Activated CD4-positive, alpha-beta T cell treated with anti-CD3 and anti-CD28 coated beads for 48 hours (primary cell): ENCODE measurements around the gene RRP1.

Experiments used
- DNase-seq: peaks from one replicate; pipeline ENCODE4 v3.0.0-alpha.2; 2020

Gene RRP1

GRCh38 chr21:43777953-43778352, 11.4 kb upstream of the RRP1 start:
- DNase-seq: no peak

- DNase-seq: no peak
Measured at GRCh38 chr21:43778469-43779335, 10.7 kb upstream of the RRP1 start.

- DNase-seq: no peak
Measured at GRCh38 chr21:43779660-43780059, 9.7 kb upstream of the RRP1 start.

GRCh38 chr21:43781846-43782245, 7.5 kb upstream of the RRP1 start:
- no peak for DNase-seq

- DNase-seq: no peak
Measured at GRCh38 chr21:43782431-43783097, 6.8 kb upstream of the RRP1 start.

GRCh38 chr21:43783098-43783700, 6.2 kb upstream of the RRP1 start:
- no peak for DNase-seq

- no peak for DNase-seq
Measured at GRCh38 chr21:43785134-43785533, 4.2 kb upstream of the RRP1 start.

GRCh38 chr21:43786300-43786806, 3.0 kb upstream of the RRP1 start:
- no peak for DNase-seq

GRCh38 chr21:43786807-43787440, 2.5 kb upstream of the RRP1 start:
- DNase-seq: no peak

GRCh38 chr21:43790010-43790524, 690 bp downstream of the RRP1 start:
- DNase-seq: no peak

GRCh38 chr21:43792406-43792805, 3.0 kb downstream of the RRP1 start:
- no peak for DNase-seq

- DNase-seq: no peak
Measured at GRCh38 chr21:43793243-43793642, 3.9 kb downstream of the RRP1 start.

- DNase-seq: no peak
Measured at GRCh38 chr21:43794311-43794710, 4.9 kb downstream of the RRP1 start.

- no peak for DNase-seq
Measured at GRCh38 chr21:43794857-43795256, 5.5 kb downstream of the RRP1 start.

GRCh38 chr21:43797415-43797814, 8.0 kb downstream of the RRP1 start:
- no peak for DNase-seq

- DNase-seq: no peak
Measured at GRCh38 chr21:43797925-43798715, 8.7 kb downstream of the RRP1 start.

GRCh38 chr21:43799301-43799840, 10.0 kb downstream of the RRP1 start:
- no peak for DNase-seq

GRCh38 chr21:43800124-43800523, 10.7 kb downstream of the RRP1 start:
- no peak for DNase-seq

- no peak for DNase-seq
Measured at GRCh38 chr21:43800566-43800965, 11.2 kb downstream of the RRP1 start.

GRCh38 chr21:43801006-43801783, 11.8 kb downstream of the RRP1 start:
- no peak for DNase-seq

GRCh38 chr21:43802713-43803313, 13.4 kb downstream of the RRP1 start:
- DNase-seq: no peak
